ENCODE results near the gene LSP1.

GRCh38 chr11:1873048-1873812 lies 20.3 kb downstream of the LSP1 start:
- no peak for TF ChIP-seq POLR2A (IDR thresholded peaks at IDR 0.05)
- TF ChIP-seq POLR2AphosphoS5 (IDR thresholded peaks at IDR 0.05) = no peak
- no peak for TF ChIP-seq CTCF (IDR thresholded peaks at IDR 0.05)
